IMR-90 (cell line): ENCODE data around the gene MARK2. TPM values are rescaled to one million over a fixed set of nuclear protein-coding genes. Genes with fewer than 3 reads are reported as not detected.

Source experiments
- ATAC-seq: fragments of 200-7000 bp; cut with Tn5 transposase; 2 replicates; pipeline ENCODE4 v1.9.1; 2020; ENCODE audit warnings: low read depth, mild to moderate bottlenecking, moderate library complexity
- BruUV-seq: library from RNA; stranded (reverse); fragments of 400-500 nt; replicated peaks from 2 replicates; lab custom pipeline; 2021; lab: Mats Ljungman, UMichigan
- CTCF ChIA-PET: fragments of 300-600 bp; formaldehyde crosslinking; extraction: SDS; loops from one replicate; lab custom pipeline; 2021; ENCODE audit warnings: antibody characterized with exemption; lab: Yijun Ruan, JAX
- POLR2A ChIA-PET: fragments of 300-600 bp; sonication (Branson Sonifier 250); formaldehyde crosslinking; loops from one replicate; lab custom pipeline; 2022; ENCODE audit warnings: antibody characterized with exemption; ENCODE audit not compliant: unreplicated experiment; lab: Charles Lee
- DNase-seq: peaks from one replicate; pipeline ENCODE4 v3.0.0; 2013
- H2AFZ ChIP-seq: replicated peaks from 2 replicates; pipeline ENCODE3; 2013; ENCODE audit warnings: low read length, mild to moderate bottlenecking; ENCODE audit not compliant: poor library complexity
- H2AK5ac ChIP-seq: 2 replicates; pipeline ENCODE4 v1.6.1; 2013; ENCODE audit warnings: low read depth, low read length, inconsistent platforms
- H2AK9ac ChIP-seq: replicated peaks from 2 replicates; pipeline ENCODE3; 2013; ENCODE audit warnings: mild to moderate bottlenecking, low read depth, low read length, moderate library complexity; ENCODE audit not compliant: poor library complexity
- H2BK120ac ChIP-seq: 2 replicates; pipeline ENCODE4 v1.6.1; 2013; ENCODE audit warnings: low read depth, low read length, inconsistent platforms
- H2BK15ac ChIP-seq: 3 replicates; pipeline ENCODE4 v1.6.1; 2013; ENCODE audit warnings: low read depth, low read length, inconsistent platforms
- H2BK20ac ChIP-seq: 2 replicates; pipeline ENCODE4 v1.6.1; 2013; ENCODE audit warnings: low read depth, mild to moderate bottlenecking, inconsistent platforms, low read length, moderate library complexity
- H2BK5ac ChIP-seq: 2 replicates; pipeline ENCODE4 v1.6.1; 2013; ENCODE audit warnings: mild to moderate bottlenecking, low read depth, low read length, inconsistent platforms; ENCODE audit not compliant: poor library complexity, severe bottlenecking
- H3K14ac ChIP-seq: replicated peaks from 2 replicates; pipeline ENCODE4 v1.6.1; 2013; ENCODE audit warnings: low read depth, low read length, inconsistent platforms
- H3K18ac ChIP-seq: 2 replicates; pipeline ENCODE4 v1.6.1; 2013; ENCODE audit warnings: low read depth, low read length, control low read depth
- H3K23ac ChIP-seq: 2 replicates; pipeline ENCODE4 v1.6.1; 2013; ENCODE audit warnings: low read depth, low read length, inconsistent platforms
- H3K27ac ChIP-seq: 2 replicates; pipeline ENCODE4 v1.5.1; 2013; ENCODE audit warnings: mild to moderate bottlenecking, control low read depth, low read length; ENCODE audit not compliant: insufficient read depth
- H3K27me3 ChIP-seq: 2 replicates; pipeline ENCODE4 v1.6.1; 2013; ENCODE audit warnings: low read length; ENCODE audit not compliant: control insufficient read depth, insufficient read depth
- H3K36me3 ChIP-seq: 2 replicates; pipeline ENCODE4 v1.6.1; 2013; ENCODE audit warnings: low read length, mixed read lengths; ENCODE audit not compliant: control insufficient read depth, insufficient read depth
- H3K4ac ChIP-seq: 2 replicates; pipeline ENCODE4 v1.6.1; 2013; ENCODE audit warnings: low read depth, low read length, inconsistent platforms
- H3K4me1 ChIP-seq: 2 replicates; pipeline ENCODE4 v1.6.1; 2013; ENCODE audit warnings: low read length, mixed read lengths; ENCODE audit not compliant: control insufficient read depth, insufficient read depth
- H3K4me2 ChIP-seq: 2 replicates; pipeline ENCODE4 v1.6.1; 2013; ENCODE audit warnings: low read depth, mild to moderate bottlenecking, control low read depth, low read length, moderate library complexity
- H3K4me3 ChIP-seq: 2 replicates; pipeline ENCODE4 v1.5.1; 2013; ENCODE audit warnings: low read depth, mild to moderate bottlenecking, control low read depth, low read length, moderate library complexity; ENCODE audit not compliant: insufficient read depth
- H3K56ac ChIP-seq: 2 replicates; pipeline ENCODE4 v1.6.1; 2013; ENCODE audit warnings: low read length, inconsistent platforms; ENCODE audit not compliant: insufficient read depth; ENCODE audit errors: extremely low read depth
- H3K79me1 ChIP-seq, 2 experiments: 2 replicates each; pipeline ENCODE4 v1.6.1; 2013; ENCODE audit warnings: low read length in 2 of 2, inconsistent platforms in 1 of 2, low read depth in 1 of 2
- H3K9ac ChIP-seq: 2 replicates; pipeline ENCODE4 v1.6.1; 2013; ENCODE audit warnings: low read depth, low read length, control low read depth
- H3K9me1 ChIP-seq: 2 replicates; pipeline ENCODE4 v1.6.1; 2013; ENCODE audit warnings: low read length, inconsistent platforms; ENCODE audit not compliant: insufficient read depth
- H3K9me3 ChIP-seq: 2 replicates; pipeline ENCODE4 v1.6.1; 2013; ENCODE audit warnings: low read length; ENCODE audit not compliant: control insufficient read depth, insufficient read depth
- H4K20me1 ChIP-seq: 2 replicates; pipeline ENCODE4 v1.6.1; 2013; ENCODE audit warnings: low read length, inconsistent platforms; ENCODE audit not compliant: insufficient read depth
- H4K5ac ChIP-seq: 2 replicates; pipeline ENCODE4 v1.6.1; 2013; ENCODE audit warnings: mild to moderate bottlenecking, low read depth, low read length, control low read depth
- H4K8ac ChIP-seq, 2 experiments: 2 replicates each; pipeline ENCODE4 v1.6.1; 2013; ENCODE audit warnings: low read depth in 2 of 2, low read length in 2 of 2, control low read depth in 1 of 2, inconsistent platforms in 1 of 2
- H4K91ac ChIP-seq: 2 replicates; pipeline ENCODE4 v1.6.1; 2013; ENCODE audit warnings: low read depth, low read length, inconsistent platforms; ENCODE audit not compliant: insufficient read depth
- CHD1 ChIP-seq: IDR thresholded peaks from 2 replicates; pipeline ENCODE4 v1.6.1; 2012; ENCODE audit warnings: low read depth, low read length, improper control_type of control experiment
- CTCF ChIP-seq: conservative IDR thresholded peaks from 2 replicates; pipeline ENCODE4 v1.5.1; 2012; ENCODE audit warnings: mild to moderate bottlenecking, low read depth, low read length, improper control_type of control experiment
- MAFK ChIP-seq: IDR thresholded peaks from 2 replicates; pipeline ENCODE4 v1.6.1; 2012; ENCODE audit warnings: low read depth, low read length, improper control_type of control experiment
- NFE2L2 ChIP-seq: fragments of 150-350 bp; IDR thresholded peaks from 2 replicates; pipeline ENCODE4 v1.6.1; 2016; ENCODE audit warnings: low read depth, mild to moderate bottlenecking, low read length
- RAD21 ChIP-seq: IDR thresholded peaks from 2 replicates; pipeline ENCODE4 v1.6.1; 2012; ENCODE audit warnings: low read length, improper control_type of control experiment
- RCOR1 ChIP-seq: IDR thresholded peaks from 2 replicates; pipeline ENCODE4 v1.6.1; 2012; ENCODE audit warnings: mild to moderate bottlenecking, low read length, improper control_type of control experiment; ENCODE audit not compliant: insufficient replicate concordance
- RFX5 ChIP-seq: IDR thresholded peaks from 2 replicates; pipeline ENCODE4 v1.8.0; 2012; ENCODE audit warnings: low read depth, mild to moderate bottlenecking, low read length, moderate library complexity
- USF2 ChIP-seq: fragments of 150-350 bp; IDR thresholded peaks from 2 replicates; pipeline ENCODE4 v1.6.1; 2017; ENCODE audit warnings: mild to moderate bottlenecking, antibody characterized with exemption, low read length, low read depth
- WGBS, 2 experiments: methylation state at CpG; one replicate each; pipeline versions ENCODE4 v1.1.5 to v1.1.7; 2013; ENCODE audit warnings: missing lambda C conversion rate in 2 of 2; ENCODE audit not compliant: insufficient read length in 1 of 2; ENCODE audit errors: extremely low coverage in 2 of 2; 5-methylcytosine and 5-hydroxymethylcytosine counted together
- dilution Hi-C: fragments of 300-500 bp; cut with HindIII; formaldehyde crosslinking; loops from one replicate; pipeline ENCODE4 v1.14.3; 2018; ENCODE audit warnings: low sequenced_read_pairs; ENCODE audit not compliant: unreplicated experiment
- in situ Hi-C: fragments of 300-500 bp; cut with MboI; formaldehyde crosslinking; loops from 3 replicates; pipeline ENCODE4 v1.14.3; 2019; ENCODE audit warnings: low sequenced_read_pairs, inconsistent platforms, mixed read lengths
- intact Hi-C: fragments of 100-400 bp; cut with micrococcal nuclease; formaldehyde crosslinking; loops from 2 replicates; pipeline ENCODE4 v1.10.0; 2022
- polyA plus RNA-seq, 3 experiments: library from polyadenylated mRNA; depleted of rRNA; stranded (reverse); fragments of >200 nt; gene quantifications; 2 replicates each; pipeline ENCODE4 v1.2.3, GENCODE V29; 2012; ENCODE audit warnings: low replicate concordance in 1 of 3
- total RNA-seq: library from RNA; depleted of rRNA; stranded (reverse); fragments of >200 nt; gene quantifications from 2 replicates; pipeline ENCODE4 v1.2.3, GENCODE V29; 2012

Gene MARK2
- total and polyA plus RNA-seq, 2 of the 4 experiments (the other 2 are of a cell fraction): 6.6 to 17.3 TPM

GRCh38 chr11:63795066-63795465, 43.8 kb upstream of the MARK2 start:
- WGBS, 2 experiments: 78% methylated on average over 3 of the region's 11 CpGs; no CpG with 5 or more reads in 1 of the 2 experiments
- Histone ChIP-seq H3K4me1 (no peaks in the 10 kb centered on the region), H2BK120ac (no peak overlapping the region), H2BK15ac (no peak overlapping the region), H3K18ac (no peak overlapping the region), H4K91ac (no peak overlapping the region), H3K9me1 (no peaks in the 10 kb centered on the region), H3K79me1 (no peaks in the 10 kb centered on the region), H3K9me3 (peaks cover 10% of the 10 kb centered on the region), H3K14ac (no peak overlapping the region), H3K9ac (no peak overlapping the region), H4K5ac (no peak overlapping the region), H3K4me2 (no peak overlapping the region), H4K20me1 (no peaks in the 10 kb centered on the region), H3K36me3 (no peaks in the 10 kb centered on the region), H2AK5ac (no peak overlapping the region), H4K8ac (no peak overlapping the region), H3K27ac (no peak overlapping the region), H2AFZ (no peak overlapping the region), H3K4ac (no peak overlapping the region), H2BK20ac (no peak overlapping the region), H2BK5ac (no peak overlapping the region), H2AK9ac (no peak overlapping the region), H3K23ac (no peak overlapping the region), H3K4me3 (no peak overlapping the region), H3K56ac (no peak overlapping the region), H3K27me3 (no peaks in the 10 kb centered on the region)
- intact Hi-C loops (no loop called here), dilution Hi-C loops (no loop called here), in situ Hi-C loops (no loop called here)
- DNase-seq (no peak), ATAC-seq (no peak)
- POLR2A ChIA-PET: no interaction called here
- CTCF ChIA-PET: no interaction called here
- BruUV-seq: no TSS peak
- TF ChIP-seq CTCF (no peak), USF2 (no peak), RFX5 (no peak), CHD1 (no peak), RCOR1 (no peak), RAD21 (no peak), NFE2L2 (no peak), MAFK (no peak)
